Stimulated activated memory B cell treated with anti-CD40 and anti-IgM and Interleukin-4, amounts not matched to agents 10 μg/mL and 1 μg/mL and 100 μg/mL, for 72 hours (primary cell): Measurements from ENCODE around the gene KCP.

Experiments
- ATAC-seq: fragments of 150-1000 bp; cut with Tn5 transposase; 2 replicates; pipeline ENCODE4 v1.10.0; 2021
- H3K27ac Mint-ChIP-seq: one replicate; pipeline ENCODE4 v1.8.0; 2022; ENCODE audit warnings: mild to moderate bottlenecking, mixed read lengths
- H3K27me3 Mint-ChIP-seq: one replicate; pipeline ENCODE4 v1.8.0; 2022; ENCODE audit warnings: mixed read lengths
- H3K36me3 Mint-ChIP-seq: one replicate; pipeline ENCODE4 v1.8.0; 2022; ENCODE audit warnings: mixed read lengths
- H3K4me1 Mint-ChIP-seq: one replicate; pipeline ENCODE4 v1.8.0; 2022; ENCODE audit warnings: mixed read lengths
- H3K4me3 Mint-ChIP-seq: one replicate; pipeline ENCODE4 v1.8.0; 2022; ENCODE audit warnings: mild to moderate bottlenecking, moderate library complexity, mixed read lengths
- H3K9me3 Mint-ChIP-seq: one replicate; pipeline ENCODE4 v1.8.0; 2022; ENCODE audit warnings: mixed read lengths

KCP gene

GRCh38 chr7:128880791-128881457 lies 29.6 kb downstream of the KCP start:
- peaks cover 11% of the 10 kb centered on the region for H3K4me1 Mint-ChIP-seq
- H3K9me3 Mint-ChIP-seq: no peaks in the 10 kb centered on the region
- no peak overlapping the region for H3K27ac Mint-ChIP-seq
- H3K4me3 Mint-ChIP-seq: no peak overlapping the region
- H3K36me3 Mint-ChIP-seq: peaks cover 4% of the 10 kb centered on the region
- H3K27me3 Mint-ChIP-seq: peaks cover 10% of the 10 kb centered on the region
- no peak for ATAC-seq

DNA sequence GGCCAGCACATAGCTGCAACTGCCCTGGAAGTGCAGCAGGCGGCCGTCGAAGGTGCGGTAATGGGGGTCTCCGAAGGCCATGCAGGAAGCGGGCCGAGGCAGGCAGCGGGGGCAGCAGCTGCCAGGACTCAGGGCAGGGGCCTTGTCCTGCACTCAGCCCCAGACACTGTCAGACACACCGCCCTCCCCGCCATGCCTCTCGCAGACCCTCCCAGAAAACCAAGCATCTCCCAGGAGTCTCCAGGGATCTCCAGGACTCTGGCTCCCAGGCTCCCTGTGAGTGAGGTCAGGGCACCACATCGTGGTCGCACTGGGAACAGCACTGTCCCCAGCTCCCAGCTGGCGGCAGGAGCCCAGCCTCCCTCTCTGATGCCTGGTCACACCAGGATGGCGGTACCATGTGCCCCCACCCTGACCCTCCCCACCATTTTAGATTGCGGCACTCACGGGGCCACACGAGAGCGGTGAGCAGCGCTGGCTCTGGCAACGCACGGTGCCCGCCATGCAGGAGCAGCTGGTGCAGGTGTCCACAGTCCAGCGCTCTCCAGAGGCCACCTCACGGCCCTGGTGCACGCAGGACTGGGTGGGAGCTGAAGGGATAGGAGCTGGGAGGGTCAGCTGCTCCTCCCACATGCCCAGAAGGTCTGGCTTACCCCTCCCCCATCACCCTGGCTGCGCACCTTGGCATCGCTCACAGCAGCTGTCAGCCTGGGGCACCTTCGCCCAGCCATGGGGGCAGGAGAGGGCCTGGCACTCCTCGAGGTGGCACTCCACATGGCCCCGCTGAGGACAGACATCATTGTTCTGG lies 30.4 kb downstream of the KCP start:
- peaks cover 4% of the 10 kb centered on the region for H3K36me3 Mint-ChIP-seq
- H3K9me3 Mint-ChIP-seq: no peaks in the 10 kb centered on the region
- H3K27ac Mint-ChIP-seq: no peak overlapping the region
- ATAC-seq: no peak
- peaks cover 3% of the 10 kb centered on the region for H3K27me3 Mint-ChIP-seq
- H3K4me1 Mint-ChIP-seq: peaks cover 11% of the 10 kb centered on the region
- no peak overlapping the region for H3K4me3 Mint-ChIP-seq

DNA sequence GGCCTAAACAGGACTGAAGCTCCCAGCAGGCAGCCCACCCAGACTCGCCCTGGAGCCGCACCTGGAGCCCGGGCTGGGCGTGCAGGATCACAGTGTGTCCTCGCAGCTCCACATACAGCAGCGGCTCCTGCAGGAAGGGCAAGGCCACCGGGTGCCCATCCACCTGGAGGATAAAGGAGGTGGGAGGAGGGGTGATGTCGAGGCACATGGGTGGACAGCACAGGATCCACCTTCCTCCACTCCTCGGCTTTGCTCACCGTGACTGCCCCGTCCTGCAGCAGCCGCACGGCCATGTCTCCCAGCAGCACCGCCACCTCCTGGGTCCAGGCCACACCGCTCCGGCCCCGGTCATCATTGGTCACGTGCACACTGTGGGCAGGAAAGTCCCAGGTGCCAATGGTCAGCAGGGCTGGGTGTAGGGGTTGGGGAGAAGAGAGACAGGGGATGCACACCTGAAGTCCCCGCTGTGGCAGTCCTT lies 31.0 kb downstream of the KCP start:
- ATAC-seq: no peak
- Mint-ChIP-seq H3K4me3 (no peak overlapping the region), H3K9me3 (no peaks in the 10 kb centered on the region), H3K36me3 (peaks cover 4% of the 10 kb centered on the region), H3K27me3 (no peaks in the 10 kb centered on the region), H3K27ac (no peak overlapping the region), H3K4me1 (peaks cover 11% of the 10 kb centered on the region)

DNA sequence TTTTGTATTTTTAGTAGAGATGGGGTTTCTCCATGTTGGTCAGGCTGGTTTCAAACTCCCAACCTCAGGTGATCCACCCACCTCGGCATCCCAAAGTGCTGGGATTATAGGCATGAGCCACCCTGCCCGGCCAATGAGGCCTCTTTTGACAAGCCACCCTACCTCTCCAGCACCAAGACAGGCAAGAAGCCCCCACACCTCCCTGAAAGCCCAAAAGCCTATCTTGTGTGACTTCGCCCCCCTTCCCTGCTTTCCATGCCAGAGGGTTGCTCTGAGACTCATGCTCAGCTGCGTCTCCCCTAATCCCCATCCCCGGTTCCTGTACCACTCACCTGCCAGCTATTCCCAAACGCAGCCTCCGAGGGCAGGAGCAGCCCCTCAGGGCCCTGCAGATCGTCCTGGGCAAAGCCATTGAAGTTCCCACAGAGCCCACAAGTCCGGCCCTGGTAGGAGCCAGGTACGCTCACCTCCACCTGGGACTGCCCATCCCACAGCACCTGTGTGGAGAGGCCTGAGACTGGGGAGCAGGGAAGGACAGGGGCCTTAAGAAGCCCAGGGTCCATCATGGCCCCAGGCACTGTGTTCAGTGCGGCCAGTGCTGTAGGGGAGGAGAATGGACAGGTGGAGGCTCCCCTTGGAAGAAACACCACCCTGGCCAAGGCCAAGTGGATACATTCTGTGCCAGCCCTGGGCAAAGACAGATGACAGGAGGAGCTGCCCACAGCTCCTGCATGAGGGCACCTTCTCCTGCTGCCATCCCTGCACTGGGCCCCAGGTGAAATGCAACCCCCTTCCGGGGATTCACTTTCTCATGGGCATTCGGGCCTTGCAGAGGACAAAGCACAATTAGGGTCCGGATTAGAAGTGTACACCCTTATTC lies 32.0 kb downstream of the KCP start:
- no peak overlapping the region for H3K27ac Mint-ChIP-seq
- no peaks in the 10 kb centered on the region for H3K27me3 Mint-ChIP-seq
- ATAC-seq: no peak
- no peak overlapping the region for H3K4me3 Mint-ChIP-seq
- no peaks in the 10 kb centered on the region for H3K9me3 Mint-ChIP-seq
- peaks cover 4% of the 10 kb centered on the region for H3K36me3 Mint-ChIP-seq
- H3K4me1 Mint-ChIP-seq: peaks cover 3% of the 10 kb centered on the region

GRCh38 chr7:128877756-128878120 lies 32.8 kb downstream of the KCP start:
- H3K27me3 Mint-ChIP-seq: no peaks in the 10 kb centered on the region
- peaks cover 4% of the 10 kb centered on the region for H3K36me3 Mint-ChIP-seq
- ATAC-seq: no peak
- no peak overlapping the region for H3K27ac Mint-ChIP-seq
- H3K4me1 Mint-ChIP-seq: no peaks in the 10 kb centered on the region
- no peak overlapping the region for H3K4me3 Mint-ChIP-seq
- no peaks in the 10 kb centered on the region for H3K9me3 Mint-ChIP-seq

DNA sequence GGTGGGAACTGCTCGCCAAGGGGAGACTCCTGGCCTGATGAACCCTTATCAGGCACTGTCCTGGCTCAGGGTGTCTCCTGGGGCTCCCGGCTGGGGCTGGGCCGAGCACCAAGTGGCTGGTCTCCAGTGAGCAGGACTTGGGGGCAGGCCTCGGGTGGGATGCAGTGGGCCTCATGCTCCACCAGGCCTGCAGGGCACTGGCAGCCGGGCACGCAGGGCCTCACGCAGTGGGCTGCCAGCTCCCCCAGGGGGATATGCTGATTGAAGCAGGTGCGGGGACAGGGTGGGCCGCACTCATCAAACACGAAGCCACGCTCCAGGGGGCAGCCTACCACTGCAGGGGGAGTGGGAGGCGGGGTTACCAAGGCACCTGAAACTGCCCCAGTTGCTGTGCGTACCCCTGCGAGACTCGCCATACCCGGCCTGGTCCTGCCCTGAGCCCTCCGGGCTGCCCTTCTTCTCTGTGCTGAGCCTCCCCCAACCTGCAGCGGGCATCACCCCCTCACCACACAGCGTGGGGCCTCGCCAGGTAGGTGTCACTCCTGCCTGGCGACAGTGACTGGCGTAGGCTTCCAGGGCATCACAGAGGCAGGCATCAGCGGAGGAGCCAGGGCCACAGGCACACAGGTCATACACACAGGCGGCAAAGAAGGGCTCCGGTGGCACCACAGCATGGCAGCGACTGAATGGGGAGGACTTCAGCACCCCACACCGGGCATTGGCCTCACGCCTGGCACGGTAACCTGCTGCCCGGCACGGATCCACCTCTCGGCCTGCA lies 33.3 kb downstream of the KCP start:
- H3K9me3 Mint-ChIP-seq: no peaks in the 10 kb centered on the region
- H3K4me3 Mint-ChIP-seq: no peak overlapping the region
- no peak for ATAC-seq
- H3K27me3 Mint-ChIP-seq: no peaks in the 10 kb centered on the region
- H3K27ac Mint-ChIP-seq: no peak overlapping the region
- peaks cover 4% of the 10 kb centered on the region for H3K36me3 Mint-ChIP-seq
- no peaks in the 10 kb centered on the region for H3K4me1 Mint-ChIP-seq

DNA sequence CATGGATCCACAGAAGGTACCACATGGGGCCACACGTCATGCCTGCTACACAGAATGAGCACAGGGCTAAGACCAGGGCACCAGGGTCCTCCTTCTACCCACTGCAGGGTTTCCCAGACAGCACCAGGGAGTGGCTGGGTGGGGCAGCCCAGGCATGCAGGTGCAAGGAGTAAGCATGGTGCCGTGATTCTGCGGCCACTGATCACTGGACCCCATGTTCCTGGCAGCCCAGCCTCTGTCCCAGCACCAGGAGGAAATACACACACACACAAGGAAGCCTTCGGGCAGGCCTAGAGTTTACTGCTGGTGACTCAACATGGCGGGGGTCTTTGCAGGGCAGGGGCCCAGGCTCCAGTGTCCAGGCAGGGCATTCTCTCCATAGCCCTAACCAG lies 33.9 kb downstream of the KCP start:
- Mint-ChIP-seq H3K9me3 (no peaks in the 10 kb centered on the region), H3K36me3 (peaks cover 4% of the 10 kb centered on the region), H3K27ac (no peak overlapping the region), H3K4me3 (no peak overlapping the region), H3K27me3 (no peaks in the 10 kb centered on the region), H3K4me1 (no peaks in the 10 kb centered on the region)
- ATAC-seq: no peak

DNA sequence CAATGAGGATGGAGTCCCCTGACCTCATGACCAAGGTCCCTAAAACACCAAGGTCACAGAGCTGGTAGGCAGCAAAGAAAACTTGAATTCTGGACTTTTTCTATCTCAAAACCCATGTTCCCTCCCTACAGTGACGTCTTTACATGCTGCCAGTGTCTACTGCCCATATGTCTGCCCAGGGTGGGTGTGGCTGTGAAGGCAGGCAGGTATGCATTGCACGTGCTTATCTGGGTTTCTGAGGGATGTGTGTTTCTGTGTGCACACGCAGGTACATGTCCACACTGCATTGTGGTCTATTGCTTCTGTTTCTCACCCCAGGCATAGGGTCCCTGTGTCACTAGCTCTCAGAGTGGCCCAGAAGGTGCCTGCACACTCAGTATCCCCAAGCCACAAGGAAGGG lies 34.4 kb downstream of the KCP start:
- Mint-ChIP-seq H3K9me3 (no peaks in the 10 kb centered on the region), H3K27me3 (peaks cover 4% of the 10 kb centered on the region), H3K36me3 (peaks cover 4% of the 10 kb centered on the region), H3K4me1 (peaks cover 3% of the 10 kb centered on the region), H3K27ac (no peak overlapping the region), H3K4me3 (no peak overlapping the region)
- ATAC-seq: no peak

DNA sequence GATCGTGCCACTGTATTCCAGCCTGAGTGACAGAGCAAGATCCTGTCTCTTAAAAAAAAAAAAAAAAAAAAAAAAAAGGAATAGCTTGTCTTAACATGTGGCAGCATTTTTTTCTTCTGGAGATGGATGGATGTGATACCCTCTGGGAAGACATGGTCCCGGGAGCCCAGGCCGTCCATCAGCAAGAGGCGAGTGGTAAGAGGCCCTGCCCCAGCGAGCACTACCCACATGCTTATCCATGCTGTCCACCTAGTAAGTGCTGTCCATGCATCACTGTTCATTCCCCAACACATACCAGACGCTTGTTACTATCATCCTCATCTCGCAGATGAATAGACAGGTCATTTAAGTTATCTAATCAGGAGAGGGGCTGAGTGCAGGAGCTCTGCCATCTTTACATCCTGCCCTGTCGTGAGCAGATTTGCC lies 35.0 kb downstream of the KCP start:
- Mint-ChIP-seq H3K27ac (no peak overlapping the region), H3K27me3 (peaks cover 10% of the 10 kb centered on the region)
- ATAC-seq: no peak

DNA sequence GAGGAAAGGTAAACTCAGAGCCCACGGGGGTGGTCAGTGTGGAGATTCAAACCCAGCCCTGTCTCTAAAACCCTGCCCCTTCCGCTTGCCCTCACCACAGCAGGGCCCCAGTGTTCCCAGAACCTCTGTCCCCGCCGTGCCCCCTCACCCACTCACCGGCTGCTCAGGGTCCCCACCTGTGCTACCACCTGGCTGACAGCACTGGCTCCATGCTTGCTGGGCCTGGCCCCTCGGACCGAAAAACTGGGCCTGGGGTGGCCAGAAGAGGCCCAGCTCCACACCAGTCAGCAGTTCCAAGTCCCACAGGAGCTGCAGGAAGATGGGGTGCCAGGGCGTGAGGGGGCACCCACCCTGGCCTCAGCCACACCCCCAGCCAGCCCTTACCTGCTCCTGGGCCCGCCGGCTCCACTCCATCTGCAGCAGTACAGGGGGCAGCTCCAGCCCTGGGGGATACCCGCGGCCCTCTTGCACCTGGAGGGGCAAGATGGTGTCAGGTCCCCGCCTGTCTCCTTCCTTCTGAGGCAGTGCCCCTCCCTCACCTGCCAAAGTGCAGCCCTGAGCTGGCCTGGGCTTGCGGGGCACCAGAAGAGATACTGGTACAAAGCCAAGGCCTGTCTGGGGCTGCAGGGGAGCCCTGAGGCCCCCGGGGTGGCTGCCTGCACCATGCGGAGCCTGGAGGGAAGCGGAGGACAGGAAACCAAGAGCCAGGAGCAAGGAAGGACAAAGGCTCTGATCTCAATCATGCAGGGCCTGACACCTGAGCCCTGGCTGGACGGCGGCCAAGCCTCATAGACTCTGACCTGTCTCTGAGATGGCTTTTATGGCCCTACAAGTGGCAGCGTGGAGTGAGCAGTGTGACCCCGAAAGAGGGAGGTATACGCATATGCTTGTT lies 36.1 kb downstream of the KCP start:
- ATAC-seq: no peak
- no peak overlapping the region for H3K27ac Mint-ChIP-seq
- H3K27me3 Mint-ChIP-seq: peaks cover 17% of the 10 kb centered on the region
- H3K9me3 Mint-ChIP-seq: no peaks in the 10 kb centered on the region
- peaks cover 15% of the 10 kb centered on the region for H3K4me1 Mint-ChIP-seq
- H3K4me3 Mint-ChIP-seq: no peak overlapping the region
- H3K36me3 Mint-ChIP-seq: peaks cover 4% of the 10 kb centered on the region

More for the DNA sequence above, 35.0 kb downstream of the KCP start:
- Mint-ChIP-seq H3K9me3 (no peaks in the 10 kb centered on the region), H3K4me3 (no peak overlapping the region), H3K4me1 (peaks cover 8% of the 10 kb centered on the region), H3K36me3 (peaks cover 4% of the 10 kb centered on the region)

DNA sequence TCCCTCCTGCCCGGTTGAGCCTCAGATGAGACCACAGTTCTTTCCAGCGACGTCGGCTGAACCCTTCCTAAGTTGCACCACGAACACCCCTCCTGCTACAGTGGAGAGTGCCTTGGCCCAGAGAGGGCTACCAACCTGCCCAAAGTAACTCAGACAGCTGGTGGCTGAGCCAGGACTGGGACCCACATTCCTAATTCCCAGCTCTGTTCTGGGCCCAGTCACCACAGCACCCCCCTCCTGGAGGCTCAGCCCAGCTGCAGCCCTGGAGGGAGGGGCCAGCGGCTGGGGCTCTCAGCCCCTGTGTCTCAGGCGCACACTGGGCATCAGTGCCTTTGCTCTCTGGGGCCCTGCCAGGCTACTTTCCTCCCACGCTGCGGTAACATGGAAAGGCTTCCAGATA lies 37.3 kb downstream of the KCP start:
- Mint-ChIP-seq H3K27me3 (peaks cover 17% of the 10 kb centered on the region), H3K4me1 (peaks cover 20% of the 10 kb centered on the region), H3K4me3 (no peak overlapping the region)

DNA sequence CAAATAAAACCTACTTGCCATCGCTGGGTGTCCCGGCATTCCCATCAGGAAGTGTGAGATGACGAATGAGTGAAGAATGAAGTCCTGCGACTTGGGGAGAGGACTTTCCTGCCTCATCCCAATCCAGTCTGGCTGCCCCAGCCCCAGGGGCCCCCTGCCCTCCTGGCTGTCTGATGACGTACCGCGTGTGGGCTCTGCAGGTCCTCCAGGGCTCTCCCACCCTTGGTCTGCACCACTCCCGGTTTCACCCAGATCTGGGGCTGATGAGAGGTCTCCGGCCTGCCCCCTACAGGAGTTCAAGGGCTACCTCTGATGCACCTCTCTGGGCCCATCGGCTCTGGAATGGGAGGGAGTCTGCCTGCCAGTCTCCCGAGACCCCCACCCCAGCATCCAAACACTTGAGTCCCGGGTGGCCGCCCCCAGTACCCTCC lies 38.1 kb downstream of the KCP start:
- Mint-ChIP-seq H3K4me1 (peaks cover 25% of the 10 kb centered on the region), H3K4me3 (no peak overlapping the region), H3K27me3 (peaks cover 17% of the 10 kb centered on the region), H3K36me3 (peaks cover 5% of the 10 kb centered on the region), H3K27ac (no peak overlapping the region), H3K9me3 (no peaks in the 10 kb centered on the region)
- ATAC-seq: no peak

More for the DNA sequence above, 37.3 kb downstream of the KCP start:
- Mint-ChIP-seq H3K36me3 (no peaks in the 10 kb centered on the region), H3K27ac (no peak overlapping the region), H3K9me3 (no peaks in the 10 kb centered on the region)
- no peak for ATAC-seq

- Mint-ChIP-seq H3K27ac (no peak overlapping the region), H3K9me3 (no peaks in the 10 kb centered on the region), H3K4me1 (peaks cover 25% of the 10 kb centered on the region), H3K36me3 (peaks cover 16% of the 10 kb centered on the region), H3K27me3 (peaks cover 17% of the 10 kb centered on the region), H3K4me3 (no peak overlapping the region)
- no peak for ATAC-seq
These were observed 39.5 kb downstream of the KCP start for GRCh38 chr7:128871050-128871449.

GRCh38 chr7:128869944-128870285 lies 40.6 kb downstream of the KCP start:
- peak overlapping the region; percentile 69 for H3K4me3 Mint-ChIP-seq
- no peaks in the 10 kb centered on the region for H3K9me3 Mint-ChIP-seq
- H3K27me3 Mint-ChIP-seq: peaks cover 17% of the 10 kb centered on the region
- no peak overlapping the region for H3K27ac Mint-ChIP-seq
- H3K36me3 Mint-ChIP-seq: peaks cover 27% of the 10 kb centered on the region
- ATAC-seq: no peak
- peaks cover 35% of the 10 kb centered on the region for H3K4me1 Mint-ChIP-seq
